ENCODE data around the gene PRDM7. TPM values are rescaled to one million over a fixed set of nuclear protein-coding genes. Genes with fewer than 3 reads are reported as not detected.

The PRDM7 gene
- total and polyA plus RNA-seq, 2 of the 8 experiments (the other 6 are each of a cell fraction or from before 2014, with no cell fraction given) = 0.02 TPM; not detected in 1

GRCh38 chr16:90008708-90009145 lies 68.4 kb downstream of the PRDM7 start:
- Histone ChIP-seq H2AFZ (ENCODE audit: low read length) (no peak overlapping the region), H3K36me3 (ENCODE audit: control insufficient read depth in 2 of 4, insufficient read depth in 4 of 4, low read length in 3 of 4) (peaks cover 0 to 15% (median 5%) of the 10 kb centered on the region in 4 experiments; a peak in 4 of 8 replicates), H4K5ac (ENCODE audit: insufficient read length, low read depth, low read length) (no peak overlapping the region), H3K4me3 (ENCODE audit: extremely low read depth in 1 of 4, insufficient read depth in 2 of 4, low read depth in 3 of 4, low read length in 4 of 4) (no peak overlapping the region), H3K56ac (replicated peaks; ENCODE audit: insufficient read length, low read depth, low read length) (no peak overlapping the region), H2BK120ac (replicated peaks; ENCODE audit: low read depth, low read length) (no peak overlapping the region), H2BK12ac (ENCODE audit: low read depth, low read length) (no peak overlapping the region), H3K4me1 (replicated peaks in 1 of 4; ENCODE audit: control insufficient read depth in 3 of 4, insufficient read depth in 4 of 4, low read length in 3 of 4) (peaks cover 0 to 4% (median under 1%) of the 10 kb centered on the region in 4 experiments; a peak in 2 of 7 replicates), H3K27me3 (replicated peaks in 1 of 4; ENCODE audit: control insufficient read depth in 3 of 4, extremely low read depth in 1 of 4, insufficient read depth in 3 of 4, low read length in 3 of 4) (no peaks in the 10 kb centered on the region), H3K79me2 (ENCODE audit: control insufficient read depth in 1 of 2, insufficient read depth in 2 of 2, low read length in 2 of 2) (no peaks in the 10 kb centered on the region), H4K20me1 (replicated peaks in 1 of 2; ENCODE audit: control insufficient read depth in 1 of 2, insufficient read depth in 2 of 2, low read length in 2 of 2) (peaks cover 2 to 21% of the 10 kb centered on the region in 2 experiments), H2BK20ac (ENCODE audit: low read length) (no peak overlapping the region), H3K9ac (replicated peaks in 1 of 4; ENCODE audit: extremely low read depth in 1 of 4, low read depth in 3 of 4, low read length in 3 of 4) (no peak overlapping the region), H3K79me1 (ENCODE audit: low read depth, low read length) (no peaks in the 10 kb centered on the region; the same call in 1 of the 2 replicates), H3K14ac (ENCODE audit: insufficient read length) (no peak overlapping the region), H2AK5ac (ENCODE audit: low read depth, low read length) (no peak overlapping the region), H3K23me2 (ENCODE audit: low read depth, low read length) (no peaks in the 10 kb centered on the region), H2BK15ac (ENCODE audit: low read length) (no peak overlapping the region), H4K8ac (ENCODE audit: extremely low read depth, insufficient read depth, low read length) (no peak overlapping the region), H3K9me3 (ENCODE audit: insufficient read depth in 2 of 2, low read depth in 1 of 2, low read length in 1 of 2) (no peaks in the 10 kb centered on the region), H3K27ac (ENCODE audit: low read depth, low read length) (no peak overlapping the region), H2BK5ac (ENCODE audit: low read depth, low read length) (no peak overlapping the region), H3K4me2 (ENCODE audit: insufficient read depth in 1 of 2, low read depth in 2 of 2, low read length in 2 of 2) (no peak overlapping the region), H3K23ac (ENCODE audit: insufficient read length) (no peak overlapping the region), H4K91ac (replicated peaks; ENCODE audit: insufficient read length, low read length) (no peak overlapping the region), H3K18ac (ENCODE audit: extremely low read depth, low read length) (no peak overlapping the region), H3K4ac (replicated peaks; ENCODE audit: insufficient read length, low read depth, low read length) (no peak overlapping the region)
- ChIA-PET CTCF (ENCODE audit: partially characterized antibody) (interaction anchor here (0.8 kb wide), 1 partner anchor 9 kb away, joined by 3 read pairs; no protein-coding TSS in a partner anchor), POLR2A (ENCODE audit: partially characterized antibody) (interaction anchor here (1.4 to 1.7 kb wide), 2 partner anchors 10 to 61 kb away, joined by 3 to 7 read pairs; partner anchors contain the start of gene DBNDD1)
- 92% methylated on average over 9 of the region's 13 CpGs; no CpG with 5 or more reads in 1 of the 2 experiments for WGBS, 2 experiments (ENCODE audit: extremely low coverage in 1 of 2, insufficient coverage in 1 of 2, insufficient read length in 1 of 2, insufficient replicate concordance in 2 of 2, low coverage in 1 of 2, low lambda C conversion rate in 2 of 2, missing lambda C conversion rate in 1 of 2)
- no peak for FAIRE-seq
- DNase-seq (ENCODE audit: low read depth in 1 of 2, low spot score in 2 of 2) = no peak
- TF ChIP-seq NANOG (IDR thresholded peaks at IDR 0.05; ENCODE audit: insufficient read depth, low read depth, low read length, poor library complexity, severe bottlenecking) (no peak), KDM1A (IDR thresholded peaks at IDR 0.05; ENCODE audit: borderline replicate concordance, low read length) (no peak), USF2 (IDR thresholded peaks at IDR 0.05; ENCODE audit: low read length) (no peak), SRF (IDR thresholded peaks at IDR 0.05; ENCODE audit: low read depth, low read length) (no peak), POLR2AphosphoS5 (IDR thresholded peaks at IDR 0.05; ENCODE audit: low read depth, low read length) (no peak), RXRA (IDR thresholded peaks at IDR 0.05; ENCODE audit: insufficient read depth, low read depth, low read length) (no peak), YY1 (IDR thresholded peaks at IDR 0.05; ENCODE audit: low read depth, low read length) (no peak), CREB1 (IDR thresholded peaks at IDR 0.05) (no peak), ZNF274 (IDR thresholded peaks at IDR 0.05; ENCODE audit: borderline replicate concordance, extremely low read depth, low read length) (no peak), CTCF (IDR thresholded peaks at IDR 0.05; ENCODE audit: control extremely low read depth in 1 of 3, insufficient read depth in 1 of 3, low read depth in 1 of 3, low read length in 3 of 3) (no peak), SIX5 (IDR thresholded peaks at IDR 0.05; ENCODE audit: low read depth, low read length) (no peak)

All from H1 (cell line).